Esophagus muscularis mucosa (tissue), 4 donors: ENCODE results near the gene TF. TPM values are rescaled to one million over a fixed set of nuclear protein-coding genes. Genes with fewer than 3 reads are reported as not detected.

ENCODE experiments used
- DNase-seq: peaks from one replicate; pipeline ENCODE4 v3.0.0-alpha.2; 2017; ENCODE audit errors: extremely low spot score
- H3K27ac ChIP-seq, 4 donors: fragments of 200-600 bp; sonication (generic); replicated peaks in 1 of 4; 1 replicate in 3 of 4; 2 replicates in 1 of 4; pipeline ENCODE4 v1.5.1; 2016 to 2019; ENCODE audit warnings: mild to moderate bottlenecking in 1 of 4
- H3K27me3 ChIP-seq, 4 donors: fragments of 200-600 bp; sonication (generic); one replicate each; pipeline versions ENCODE4 v1.5.1 to v1.6.0; 2016 to 2019
- H3K36me3 ChIP-seq, 4 donors: fragments of 200-600 bp; sonication (generic); one replicate each; pipeline ENCODE4 v1.5.1; 2016 to 2019
- H3K4me1 ChIP-seq, 4 donors: fragments of 200-600 bp; sonication (generic); one replicate each; pipeline ENCODE4 v1.5.1; 2016 to 2019
- H3K4me3 ChIP-seq, 4 donors: fragments of 200-600 bp; sonication (generic); 1 replicate in 2 of 4; 2 replicates in 2 of 4; pipeline ENCODE4 v1.5.1; 2016 to 2019; ENCODE audit warnings: mild to moderate bottlenecking in 4 of 4, moderate library complexity in 1 of 4
- H3K9me3 ChIP-seq, 4 donors: fragments of 200-600 bp; sonication (generic); 1 replicate in 3 of 4; 2 replicates in 1 of 4; pipeline ENCODE4 v1.5.1; 2016 to 2019
- CTCF ChIP-seq, 3 experiments: fragments of 200-600 bp in 2 of 3; fragments of 450-650 bp in 1 of 3; sonication (generic) in 2 of 3; IDR thresholded peaks; one replicate each; pipeline ENCODE4 v1.5.1; 2017 to 2019; ENCODE audit warnings: antibody characterized with exemption in 3 of 3, mild to moderate bottlenecking in 2 of 3, moderate library complexity in 1 of 3
- EP300 ChIP-seq: sonication (generic); formaldehyde crosslinking; IDR thresholded peaks from one replicate; pipeline ENCODE4 v1.6.1; 2017; ENCODE audit warnings: antibody characterized with exemption
- POLR2A ChIP-seq: fragments of 450-650 bp; IDR thresholded peaks from one replicate; pipeline ENCODE4 v1.6.1; 2017; ENCODE audit warnings: antibody characterized with exemption, moderate library complexity, mild to moderate bottlenecking, low read depth
- POLR2AphosphoS5 ChIP-seq, 2 donors: sonication (generic); formaldehyde crosslinking; IDR thresholded peaks; one replicate each; pipeline ENCODE4 v1.6.1; 2017; ENCODE audit warnings: antibody characterized with exemption in 2 of 2
- WGBS: methylation state at CpG from one replicate; pipeline ENCODE4 v1.1.5; 2018; 5-methylcytosine and 5-hydroxymethylcytosine counted together
- intact Hi-C: fragments of 100-400 bp; cut with DNase I; formaldehyde crosslinking; loops from one replicate; pipeline ENCODE4 v1.15.1; 2023
- total RNA-seq, 4 donors: library from RNA; depleted of rRNA; stranded (reverse); fragments of >200 nt; gene quantifications; one replicate each; pipeline versions ENCODE4 v1.1.0 to v1.2.1, GENCODE V29; 2016

TF gene
- total RNA-seq, 4 donors from 2014 or later = under 0.01 to 3.1 (median 0.28) TPM

GRCh38 chr3:133829310-133829707 lies 83.1 kb downstream of the TF start:
- no peak for DNase-seq
- no peaks in the 10 kb centered on the region for H3K9me3 ChIP-seq
- H3K27ac ChIP-seq = no peak overlapping the region
- TF ChIP-seq POLR2A = no peak
- no peak for TF ChIP-seq CTCF (IDR thresholded peaks at IDR 0.05)
- no peak for TF ChIP-seq EP300
- no peak for TF ChIP-seq POLR2AphosphoS5 (IDR thresholded peaks at IDR 0.05)
- intact Hi-C loops = no loop called here
- no peak overlapping the region for H3K4me3 ChIP-seq
- no peaks in the 10 kb centered on the region for H3K27me3 ChIP-seq
- peaks cover 3 to 47% (median 26%) of the 10 kb centered on the region in 4 donors for H3K36me3 ChIP-seq
- H3K4me1 ChIP-seq = peaks cover 0 to 4% (median 0%) of the 10 kb centered on the region in 4 donors
- 75% methylated on average over 2 of the region's 3 CpGs for WGBS

- no peak overlapping the region for H3K27ac ChIP-seq
- peaks cover 0 to 4% (median 0%) of the 10 kb centered on the region in 4 donors for H3K4me1 ChIP-seq
- TF ChIP-seq CTCF (IDR thresholded peaks at IDR 0.05) (no peak), POLR2A (no peak), EP300 (no peak), POLR2AphosphoS5 (IDR thresholded peaks at IDR 0.05) (no peak)
- intact Hi-C loops = no loop called here
- no peaks in the 10 kb centered on the region for H3K27me3 ChIP-seq
- 86% methylated on average over 3 of the region's 3 CpGs for WGBS
- peak; percentile 75 for DNase-seq
- H3K9me3 ChIP-seq = no peaks in the 10 kb centered on the region
- no peak overlapping the region for H3K4me3 ChIP-seq
- peaks cover 3 to 46% (median 20%) of the 10 kb centered on the region in 4 donors for H3K36me3 ChIP-seq
These were observed 83.9 kb downstream of the TF start for GRCh38 chr3:133830071-133830470.

- WGBS = 90% methylated on average over 8 of the region's 13 CpGs
- DNase-seq = peak; percentile 57
- Histone ChIP-seq H3K27ac (no peak overlapping the region), H3K4me1 (peaks cover 0 to 4% (median 0%) of the 10 kb centered on the region in 4 donors), H3K27me3 (no peaks in the 10 kb centered on the region), H3K4me3 (no peak overlapping the region), H3K9me3 (no peaks in the 10 kb centered on the region), H3K36me3 (peaks cover 0 to 46% (median 27%) of the 10 kb centered on the region in 4 donors)
- intact Hi-C loops = no loop called here
- no peak for TF ChIP-seq EP300
- TF ChIP-seq POLR2A = no peak
- no peak for TF ChIP-seq POLR2AphosphoS5 (IDR thresholded peaks at IDR 0.05)
- no peak for TF ChIP-seq CTCF (IDR thresholded peaks at IDR 0.05)
These were observed 86.0 kb downstream of the TF start for GRCh38 chr3:133831966-133832801.

- H3K27me3 ChIP-seq = no peaks in the 10 kb centered on the region
- TF ChIP-seq EP300 (no peak), POLR2AphosphoS5 (IDR thresholded peaks at IDR 0.05) (no peak), POLR2A (no peak), CTCF (IDR thresholded peaks at IDR 0.05) (no peak)
- no peak overlapping the region for H3K27ac ChIP-seq
- DNase-seq = peak; percentile 88
- H3K4me1 ChIP-seq = peaks cover 0 to 4% (median 0%) of the 10 kb centered on the region in 4 donors
- intact Hi-C loops = no loop called here
- H3K36me3 ChIP-seq = peaks cover 0 to 52% (median 33%) of the 10 kb centered on the region in 4 donors
- H3K4me3 ChIP-seq = no peak overlapping the region
- no peaks in the 10 kb centered on the region for H3K9me3 ChIP-seq
- WGBS = 90% methylated on average over 10 of the region's 10 CpGs
These were observed 86.6 kb downstream of the TF start for GRCh38 chr3:133832802-133833144.
